Karpas-422 (cell line): ENCODE results near the gene EPN2. TPM values are rescaled to one million over a fixed set of nuclear protein-coding genes. Genes with fewer than 3 reads are reported as not detected.
A peak's percentile ranks its signal among the peaks of the same experiment; 100 is the strongest.

Experiments used
- DNase-seq: peaks from one replicate; pipeline ENCODE4 v3.0.0-alpha.2; 2015
- H2AFZ ChIP-seq: fragments of 200-600 bp; sonication (generic); 2 replicates; pipeline ENCODE4 v1.6.1; 2014; ENCODE audit warnings: antibody characterized with exemption, low read length, mixed read lengths
- H3K27ac ChIP-seq: fragments of 200-600 bp; sonication (generic); 2 replicates; pipeline ENCODE4 v1.5.1; 2014; ENCODE audit warnings: mild to moderate bottlenecking, low read length, moderate library complexity
- H3K27me3 ChIP-seq: fragments of 200-600 bp; sonication (generic); 2 replicates; pipeline ENCODE4 v1.6.1; 2014; ENCODE audit warnings: low read length, mixed read lengths
- H3K36me3 ChIP-seq: fragments of 200-600 bp; sonication (generic); 2 replicates; pipeline ENCODE4 v1.6.1; 2014; ENCODE audit warnings: low read length, mixed read lengths; ENCODE audit not compliant: insufficient read depth
- H3K4me1 ChIP-seq: fragments of 200-600 bp; sonication (generic); 2 replicates; pipeline ENCODE4 v1.6.1; 2014; ENCODE audit warnings: mild to moderate bottlenecking, low read length, mixed read lengths
- H3K4me2 ChIP-seq: fragments of 200-600 bp; sonication (generic); 2 replicates; pipeline ENCODE4 v1.6.1; 2014; ENCODE audit warnings: low read length, low read depth, mild to moderate bottlenecking; ENCODE audit not compliant: poor library complexity, severe bottlenecking
- H3K4me3 ChIP-seq: fragments of 200-600 bp; sonication (generic); 2 replicates; pipeline ENCODE4 v1.5.1; 2014; ENCODE audit warnings: mild to moderate bottlenecking, antibody characterized with exemption, low read length, mixed read lengths
- H3K79me2 ChIP-seq: fragments of 200-600 bp; sonication (generic); 2 replicates; pipeline ENCODE4 v1.6.1; 2014; ENCODE audit warnings: mild to moderate bottlenecking, low read length, mixed read lengths
- H3K9ac ChIP-seq: fragments of 200-600 bp; sonication (generic); 2 replicates; pipeline ENCODE4 v1.6.0; 2014; ENCODE audit warnings: low read length
- H3K9me2 ChIP-seq: fragments of 200-600 bp; sonication (generic), shearing (Covaris generic); replicated peaks from 2 replicates; pipeline ENCODE4 v1.6.0; 2014; ENCODE audit warnings: mild to moderate bottlenecking, low read length, moderate library complexity; ENCODE audit not compliant: insufficient read depth
- H3K9me3 ChIP-seq: fragments of 300-700, 200-600 bp; sonication (generic); 2 replicates; pipeline ENCODE4 v1.6.1; 2014; ENCODE audit warnings: low read length, mixed read lengths
- H4K20me1 ChIP-seq: fragments of 200-600 bp; sonication (generic); 2 replicates; pipeline ENCODE4 v1.6.1; 2014; ENCODE audit warnings: mild to moderate bottlenecking, antibody characterized with exemption, low read length, low read depth; ENCODE audit not compliant: insufficient read depth
- total RNA-seq: library from RNA; depleted of rRNA; stranded (reverse); fragments of >200 nt; shearing (Covaris generic); gene quantifications from 2 replicates; pipeline ENCODE4 v1.2.3, GENCODE V29; 2014; ENCODE audit warnings: low replicate concordance

EPN2 gene
- total RNA-seq, 1 experiment from 2014 or later = 17.6 TPM

DNA sequence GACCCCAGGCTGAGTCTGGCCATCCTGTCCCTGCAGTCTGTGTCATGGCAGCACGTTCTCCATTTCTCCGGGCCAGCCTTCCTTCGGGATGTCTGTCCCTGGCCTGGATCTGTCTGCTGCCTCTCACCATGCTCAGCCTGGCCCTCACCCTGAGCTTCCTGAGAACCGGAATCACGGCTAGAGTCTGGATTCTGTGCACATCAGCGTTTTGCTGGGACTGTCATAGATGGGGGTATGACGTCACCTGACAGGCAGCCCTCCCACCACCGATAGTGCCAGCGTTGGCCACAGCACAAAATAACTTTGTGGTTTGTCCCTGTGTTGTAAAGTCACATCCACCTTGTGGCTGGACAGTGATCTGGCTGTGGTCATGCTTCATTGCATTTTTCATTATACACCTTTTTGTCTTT lies 66.2 kb downstream of the EPN2 start:
- no peak for DNase-seq
- H3K27me3 ChIP-seq = no peaks in the 10 kb centered on the region
- peaks cover 59% of the 10 kb centered on the region for H4K20me1 ChIP-seq
- no peaks in the 10 kb centered on the region for H3K79me2 ChIP-seq
- peaks cover 40% of the 10 kb centered on the region for H3K4me1 ChIP-seq
- H3K9me3 ChIP-seq = no peaks in the 10 kb centered on the region
- no peak overlapping the region for H3K27ac ChIP-seq
- H3K9me2 ChIP-seq = no peaks in the 10 kb centered on the region
- H3K4me3 ChIP-seq = no peak overlapping the region
- no peak overlapping the region for H3K9ac ChIP-seq
- no peak overlapping the region for H3K4me2 ChIP-seq
- no peaks in the 10 kb centered on the region for H3K36me3 ChIP-seq
- no peak overlapping the region for H2AFZ ChIP-seq

DNA sequence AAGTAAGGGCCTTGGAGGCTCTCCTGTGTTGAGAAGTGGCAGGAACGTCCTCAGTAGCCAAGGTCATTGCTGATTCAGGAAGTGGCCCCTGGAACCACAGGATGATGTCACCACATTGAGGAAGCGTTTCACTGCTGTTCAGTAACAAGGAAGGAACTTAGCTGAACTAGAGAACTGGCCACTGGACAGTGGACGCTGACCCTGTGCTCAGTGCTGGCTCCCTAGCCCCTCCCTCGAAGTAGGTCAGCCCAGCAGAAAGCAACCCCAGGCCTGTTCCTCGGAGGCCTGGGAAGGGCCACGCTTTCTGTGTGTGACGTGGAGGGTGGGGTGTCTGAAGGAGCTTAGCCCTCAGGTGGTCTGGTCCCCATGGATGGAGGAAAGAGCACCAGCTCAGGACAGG lies 67.0 kb downstream of the EPN2 start:
- Histone ChIP-seq H3K9me3 (no peaks in the 10 kb centered on the region), H3K36me3 (no peaks in the 10 kb centered on the region), H3K79me2 (no peaks in the 10 kb centered on the region), H2AFZ (no peak overlapping the region), H3K27me3 (no peaks in the 10 kb centered on the region), H3K9ac (no peak overlapping the region), H4K20me1 (peaks cover 58% of the 10 kb centered on the region), H3K9me2 (no peaks in the 10 kb centered on the region), H3K4me1 (peaks cover 40% of the 10 kb centered on the region), H3K4me2 (no peak overlapping the region), H3K27ac (no peak overlapping the region), H3K4me3 (no peak overlapping the region)
- DNase-seq = peak; percentile 46

DNA sequence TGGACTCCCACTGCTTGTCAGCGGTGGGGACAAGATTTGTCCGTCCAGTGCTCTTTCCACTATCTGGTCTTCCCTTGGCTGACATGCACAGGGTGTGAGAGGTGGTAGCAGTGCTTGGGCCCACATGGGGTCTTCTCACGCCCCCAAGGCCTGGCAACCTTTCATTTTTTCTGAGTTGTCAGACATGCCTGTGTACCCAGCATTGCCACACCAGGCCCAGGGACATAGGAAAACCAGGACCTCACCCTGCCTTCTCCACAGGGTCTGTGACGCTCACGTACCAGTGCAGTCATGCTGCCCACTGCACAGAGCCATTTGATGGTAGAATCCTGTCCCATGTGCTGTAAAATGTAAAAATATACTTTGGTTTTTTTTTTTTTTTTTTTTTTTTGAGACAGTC lies 67.6 kb downstream of the EPN2 start:
- no peaks in the 10 kb centered on the region for H3K36me3 ChIP-seq
- H3K79me2 ChIP-seq = no peaks in the 10 kb centered on the region
- H3K9me2 ChIP-seq = no peaks in the 10 kb centered on the region
- H2AFZ ChIP-seq = no peak overlapping the region
- no peak for DNase-seq
- no peak overlapping the region for H3K4me3 ChIP-seq
- no peaks in the 10 kb centered on the region for H3K27me3 ChIP-seq
- H3K9me3 ChIP-seq = no peaks in the 10 kb centered on the region
- H3K4me2 ChIP-seq = no peak overlapping the region
- peaks cover 40% of the 10 kb centered on the region for H3K4me1 ChIP-seq
- H4K20me1 ChIP-seq = peaks cover 55% of the 10 kb centered on the region
- H3K27ac ChIP-seq = no peak overlapping the region
- no peak overlapping the region for H3K9ac ChIP-seq

DNA sequence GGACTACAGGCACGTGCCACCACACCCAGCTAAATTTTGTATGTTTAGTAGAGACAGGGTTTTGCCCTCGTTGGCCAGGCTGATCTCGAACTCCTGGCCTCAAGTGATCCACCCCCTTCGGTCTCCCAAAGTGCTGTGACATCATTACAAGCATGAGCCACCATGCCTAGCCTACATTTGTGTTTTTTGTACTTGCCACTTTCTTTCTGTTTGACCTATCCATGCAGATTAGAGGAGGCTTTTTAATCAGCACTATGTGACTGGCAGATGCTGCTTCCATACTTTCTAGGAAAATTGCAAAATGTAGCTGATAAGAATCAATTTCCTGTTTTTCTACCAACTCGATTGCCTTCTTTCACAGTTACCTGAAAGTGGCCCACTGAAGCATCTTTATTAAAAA lies 68.1 kb downstream of the EPN2 start:
- Histone ChIP-seq H3K9me3 (no peaks in the 10 kb centered on the region), H3K9me2 (no peaks in the 10 kb centered on the region), H3K79me2 (no peaks in the 10 kb centered on the region), H3K36me3 (no peaks in the 10 kb centered on the region), H3K4me1 (peaks cover 40% of the 10 kb centered on the region), H3K27me3 (no peaks in the 10 kb centered on the region), H3K4me2 (no peak overlapping the region), H3K27ac (no peak overlapping the region), H2AFZ (no peak overlapping the region), H3K9ac (no peak overlapping the region), H4K20me1 (peaks cover 53% of the 10 kb centered on the region), H3K4me3 (no peak overlapping the region)
- DNase-seq = no peak

DNA sequence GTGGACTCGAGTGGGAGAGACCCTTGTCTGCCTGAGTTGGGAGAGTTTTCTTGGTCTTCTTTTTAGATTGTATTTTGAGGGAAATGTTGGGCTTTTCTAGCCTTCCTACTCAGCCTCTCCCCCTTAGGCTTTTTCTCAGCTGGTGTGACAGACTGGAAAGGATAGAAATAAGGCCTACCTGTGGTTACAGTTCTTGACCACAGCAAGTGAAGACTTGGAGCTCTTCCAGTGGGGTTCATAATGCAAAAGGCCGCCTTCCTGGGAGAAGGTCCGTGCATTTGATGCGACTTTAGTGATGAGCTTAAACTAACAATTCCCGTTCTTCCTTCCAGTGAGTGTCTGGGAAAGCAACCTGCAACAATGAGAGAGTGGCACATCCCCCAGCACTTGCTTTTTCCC lies 68.6 kb downstream of the EPN2 start:
- Histone ChIP-seq H4K20me1 (peaks cover 52% of the 10 kb centered on the region), H3K4me1 (peaks cover 40% of the 10 kb centered on the region), H2AFZ (no peak overlapping the region), H3K79me2 (no peaks in the 10 kb centered on the region), H3K9ac (no peak overlapping the region), H3K36me3 (no peaks in the 10 kb centered on the region), H3K27ac (no peak overlapping the region), H3K27me3 (no peaks in the 10 kb centered on the region), H3K4me3 (no peak overlapping the region), H3K9me2 (no peaks in the 10 kb centered on the region), H3K9me3 (no peaks in the 10 kb centered on the region), H3K4me2 (peak overlapping the region; percentile 28)
- no peak for DNase-seq

DNA sequence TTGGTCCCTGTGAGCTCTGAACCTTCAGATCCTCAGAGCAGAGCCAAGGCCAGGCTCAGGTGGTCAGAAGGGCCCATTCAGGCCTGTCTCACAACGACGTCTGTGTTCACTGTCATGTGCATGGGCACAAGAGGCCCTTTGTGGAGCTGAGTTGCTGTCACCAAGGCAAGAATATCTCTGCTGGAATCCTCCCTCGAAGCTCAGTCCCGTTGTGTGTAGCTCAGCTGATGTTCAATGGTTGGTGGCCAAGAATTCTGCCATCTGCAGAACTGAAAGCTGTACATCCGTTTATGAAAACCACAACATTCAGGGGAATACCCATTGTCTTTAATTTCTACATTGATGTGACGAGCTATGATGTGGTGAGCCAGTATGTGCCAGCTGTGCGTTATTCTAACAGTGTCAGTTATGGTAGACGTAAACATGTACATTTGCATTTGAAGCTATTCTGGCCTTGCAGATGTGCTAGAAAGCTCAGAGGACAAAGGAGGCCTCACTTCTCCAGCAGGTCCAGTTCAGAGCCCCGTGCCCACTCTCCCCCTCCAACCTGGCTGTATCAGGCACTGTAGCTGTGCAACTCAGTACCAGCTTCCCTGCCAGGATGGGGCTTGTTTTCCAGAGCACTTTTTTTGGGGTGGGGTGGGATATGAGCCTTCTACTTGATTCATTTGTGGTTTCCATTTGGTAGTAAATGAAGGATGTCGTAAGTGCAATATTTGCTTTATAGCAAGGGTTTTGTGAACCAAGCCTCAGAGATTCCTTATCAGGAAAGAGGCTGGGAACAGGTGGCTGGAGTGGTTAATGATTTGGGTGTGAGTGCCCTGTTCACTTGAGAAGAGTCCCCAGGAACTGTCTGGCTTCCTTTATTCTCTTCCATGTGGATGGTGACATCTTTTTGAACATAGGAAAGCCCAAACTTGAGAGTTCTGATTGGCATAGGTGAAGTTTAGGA lies 69.3 kb downstream of the EPN2 start:
- peak; percentile 60 for DNase-seq
- Histone ChIP-seq H3K27ac (no peak overlapping the region), H3K79me2 (no peaks in the 10 kb centered on the region), H3K36me3 (no peaks in the 10 kb centered on the region), H3K4me2 (peak overlapping the region; percentile 28), H3K4me3 (no peak overlapping the region), H3K4me1 (peaks cover 40% of the 10 kb centered on the region), H3K9me2 (no peaks in the 10 kb centered on the region), H4K20me1 (peaks cover 45% of the 10 kb centered on the region), H3K9me3 (no peaks in the 10 kb centered on the region), H2AFZ (no peak overlapping the region), H3K9ac (no peak overlapping the region), H3K27me3 (no peaks in the 10 kb centered on the region)

DNA sequence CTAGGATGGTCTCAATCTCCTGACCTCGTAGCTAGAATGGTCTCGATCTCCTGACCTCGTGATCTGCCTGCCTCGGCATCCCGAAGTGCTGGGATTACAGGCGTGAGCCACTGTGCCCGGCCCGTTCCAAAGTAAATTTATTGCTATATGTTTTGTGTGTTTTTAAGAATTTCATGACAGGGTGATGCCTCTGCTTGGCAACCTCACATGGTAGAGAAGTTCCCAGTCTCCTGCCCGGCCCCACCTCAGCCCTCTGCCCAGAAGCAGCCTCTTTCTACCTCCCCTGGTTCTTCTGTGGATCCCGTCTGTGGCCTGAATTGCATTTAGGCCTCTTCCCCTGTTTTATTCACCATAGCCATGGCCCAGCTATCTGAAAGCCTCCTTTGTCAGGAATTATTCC lies 70.4 kb downstream of the EPN2 start:
- Histone ChIP-seq H3K4me1 (peaks cover 40% of the 10 kb centered on the region), H3K36me3 (no peaks in the 10 kb centered on the region), H2AFZ (no peak overlapping the region), H3K9me3 (no peaks in the 10 kb centered on the region), H4K20me1 (peaks cover 41% of the 10 kb centered on the region), H3K4me2 (no peak overlapping the region), H3K4me3 (no peak overlapping the region), H3K27me3 (no peaks in the 10 kb centered on the region), H3K9ac (no peak overlapping the region), H3K27ac (no peak overlapping the region), H3K79me2 (no peaks in the 10 kb centered on the region), H3K9me2 (no peaks in the 10 kb centered on the region)
- no peak for DNase-seq

DNA sequence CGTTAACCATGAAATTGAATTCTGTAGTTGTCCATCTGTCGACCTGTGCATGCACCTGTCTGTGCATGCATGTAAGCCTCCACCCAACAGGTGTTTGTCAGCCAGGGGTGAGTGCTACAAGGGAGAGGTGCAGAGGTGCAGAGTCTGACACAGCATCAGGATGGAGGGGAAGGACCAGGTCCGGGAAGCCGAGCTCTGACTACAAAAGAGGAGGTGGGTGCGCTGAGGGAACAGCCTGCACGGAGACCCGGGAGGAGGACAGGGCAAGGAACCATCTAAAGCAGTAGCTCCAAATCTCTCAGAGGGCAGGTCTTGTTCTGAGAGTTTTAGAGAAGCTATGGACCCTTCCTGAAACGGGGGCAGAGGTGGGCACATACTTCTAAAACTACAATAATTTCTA lies 71.2 kb downstream of the EPN2 start:
- H3K4me3 ChIP-seq = no peak overlapping the region
- no peaks in the 10 kb centered on the region for H3K36me3 ChIP-seq
- H3K9me3 ChIP-seq = no peaks in the 10 kb centered on the region
- peaks cover 32% of the 10 kb centered on the region for H3K4me1 ChIP-seq
- no peak overlapping the region for H3K27ac ChIP-seq
- H3K9me2 ChIP-seq = no peaks in the 10 kb centered on the region
- H3K27me3 ChIP-seq = no peaks in the 10 kb centered on the region
- H4K20me1 ChIP-seq = peaks cover 37% of the 10 kb centered on the region
- H3K9ac ChIP-seq = no peak overlapping the region
- no peak overlapping the region for H2AFZ ChIP-seq
- H3K4me2 ChIP-seq = no peak overlapping the region
- no peaks in the 10 kb centered on the region for H3K79me2 ChIP-seq
- no peak for DNase-seq
